GM12892 (cell line): ENCODE data around the gene SLC6A3.

ENCODE experiments used
- POLR2A ChIP-seq: IDR thresholded peaks from 2 replicates; pipeline ENCODE4 v1.6.1; 2011; ENCODE audit warnings: low read depth, low read length, control low read depth
- POLR2AphosphoS5 ChIP-seq: IDR thresholded peaks from 2 replicates; pipeline ENCODE4 v1.6.1; 2011; ENCODE audit warnings: low read depth, low read length, control low read depth
- TAF1 ChIP-seq: IDR thresholded peaks from 2 replicates; pipeline ENCODE4 v1.6.1; 2011; ENCODE audit warnings: low read depth, mild to moderate bottlenecking, control low read depth, low read length, borderline replicate concordance

GRCh38 chr5:1470762-1471211 lies 25.5 kb upstream of the SLC6A3 start:
- TF ChIP-seq POLR2A (no peak), POLR2AphosphoS5 (no peak), TAF1 (no peak)
